Thyroid gland (tissue), 4 donors: ENCODE data around the gene DLGAP1.

Source experiments
- CTCF ChIP-seq, 6 experiments: fragments of 200-600 bp in 3 of 6; fragments of 450-650 bp in 3 of 6; sonication (generic) in 3 of 6; IDR thresholded peaks; one replicate each; pipeline ENCODE4 v1.5.1; 2016 to 2019; ENCODE audit warnings: antibody characterized with exemption in 6 of 6, mild to moderate bottlenecking in 2 of 6, inconsistent platforms in 1 of 6, moderate library complexity in 1 of 6
- POLR2A ChIP-seq, 2 donors: fragments of 450-650 bp; IDR thresholded peaks; one replicate each; pipeline ENCODE4 v1.6.1; 2017; ENCODE audit warnings: antibody characterized with exemption in 2 of 2, mild to moderate bottlenecking in 2 of 2, moderate library complexity in 1 of 2

- TF ChIP-seq POLR2A (IDR thresholded peaks at IDR 0.05) (no peak), CTCF (IDR thresholded peaks at IDR 0.05) (no peak)
Measured at GRCh38 chr18:3889803-3890202, 565.3 kb downstream of the DLGAP1 start.
